Measurements from ENCODE around the gene APOL5.

The APOL5 gene

GRCh38 chr22:35752006-35752862 lies 34.6 kb downstream of the APOL5 start:
- Histone ChIP-seq H3K27ac (no peak overlapping the region), H3K4me3 (no peak overlapping the region)
- intact Hi-C loops (cut with DNase I; ENCODE audit: low total_unique reads): no loop called here

GRCh38 chr22:35752863-35753189 lies 35.2 kb downstream of the APOL5 start:
- intact Hi-C loops (cut with DNase I; ENCODE audit: low total_unique reads): no loop called here
- Histone ChIP-seq H3K27me3 (no peaks in the 10 kb centered on the region), H3K27ac (no peak overlapping the region), H3K36me3 (peaks cover 0 to 22% (median 11%) of the 10 kb centered on the region in 3 donors), H3K4me3 (no peak overlapping the region), H3K9me3 (no peaks in the 10 kb centered on the region), H3K4me1 (no peaks in the 10 kb centered on the region)
- TF ChIP-seq CTCF (IDR thresholded peaks at IDR 0.05): no peak
- no peak for DNase-seq

More at GRCh38 chr22:35752006-35752862, 34.6 kb downstream of the APOL5 start:
- H3K9me3 ChIP-seq: no peaks in the 10 kb centered on the region
- no peaks in the 10 kb centered on the region for H3K4me1 ChIP-seq
- no peak for TF ChIP-seq CTCF (IDR thresholded peaks at IDR 0.05)
- DNase-seq: no peak
- H3K27me3 ChIP-seq: no peaks in the 10 kb centered on the region
- peaks cover 0 to 17% (median 11%) of the 10 kb centered on the region in 3 donors for H3K36me3 ChIP-seq

GRCh38 chr22:35754761-35755160 lies 37.1 kb downstream of the APOL5 start:
- TF ChIP-seq CTCF (IDR thresholded peaks at IDR 0.05): no peak
- DNase-seq: no peak
- H3K4me3 ChIP-seq: no peak overlapping the region
- no peaks in the 10 kb centered on the region for H3K4me1 ChIP-seq
- no peak overlapping the region for H3K27ac ChIP-seq
- H3K36me3 ChIP-seq: peaks cover 12 to 41% (median 23%) of the 10 kb centered on the region in 3 donors
- intact Hi-C loops (cut with DNase I; ENCODE audit: low total_unique reads): no loop called here
- H3K27me3 ChIP-seq: no peaks in the 10 kb centered on the region
- H3K9me3 ChIP-seq: no peaks in the 10 kb centered on the region

GRCh38 chr22:35756722-35757121 lies 39.0 kb downstream of the APOL5 start:
- no peak for TF ChIP-seq CTCF (IDR thresholded peaks at IDR 0.05)
- no peak overlapping the region for H3K27ac ChIP-seq
- no peaks in the 10 kb centered on the region for H3K27me3 ChIP-seq
- H3K4me3 ChIP-seq: no peak overlapping the region
- H3K9me3 ChIP-seq: no peaks in the 10 kb centered on the region
- no peak for DNase-seq
- no peaks in the 10 kb centered on the region for H3K4me1 ChIP-seq
- H3K36me3 ChIP-seq: peaks cover 23 to 53% (median 26%) of the 10 kb centered on the region in 3 donors
- intact Hi-C loops (cut with DNase I; ENCODE audit: low total_unique reads): no loop called here

GRCh38 chr22:35758394-35758793 lies 40.7 kb downstream of the APOL5 start:
- Histone ChIP-seq H3K4me3 (no peak overlapping the region), H3K4me1 (no peaks in the 10 kb centered on the region), H3K27ac (no peak overlapping the region), H3K27me3 (no peaks in the 10 kb centered on the region), H3K9me3 (no peaks in the 10 kb centered on the region), H3K36me3 (peaks cover 23 to 53% (median 26%) of the 10 kb centered on the region in 3 donors)
- no peak for TF ChIP-seq CTCF (IDR thresholded peaks at IDR 0.05)
- intact Hi-C loops (cut with DNase I; ENCODE audit: low total_unique reads): no loop called here
- no peak for DNase-seq

Data from tibial artery (tissue), 4 donors.